ENCODE results near the gene ELAVL4. TPM values are rescaled to one million over a fixed set of nuclear protein-coding genes. Genes with fewer than 3 reads are reported as not detected.
"Not testable (repeated sequence)": the region's sequence is repeated elsewhere in the genome, so short reads cannot be mapped to it uniquely, and the experiment has no call there.

ELAVL4 gene
- total RNA-seq, 1 donor from 2014 or later: 137 TPM

DNA sequence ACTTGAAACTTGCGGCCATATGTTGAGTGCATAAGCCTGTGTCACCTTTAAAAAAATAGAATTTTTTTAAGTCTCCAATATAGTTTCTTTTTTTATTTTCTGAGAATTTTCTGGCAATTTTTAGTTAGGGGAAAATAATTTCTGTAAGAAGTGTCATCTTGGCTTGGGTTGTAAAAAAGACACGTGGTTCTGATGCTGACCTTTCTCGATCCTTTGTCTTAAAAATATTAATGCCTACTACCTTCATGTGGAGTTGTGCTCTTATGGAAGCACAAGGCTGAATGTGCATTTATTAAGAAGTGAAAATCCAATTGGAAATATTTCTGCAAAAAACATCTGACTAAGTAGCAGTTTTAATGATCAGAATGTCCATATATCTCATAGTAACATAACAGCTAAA lies 3.5 kb downstream of the ELAVL4 start:
- DNase-seq (ENCODE audit: low spot score in 2 of 2): no peak
- FAIRE-seq: no peak

DNA sequence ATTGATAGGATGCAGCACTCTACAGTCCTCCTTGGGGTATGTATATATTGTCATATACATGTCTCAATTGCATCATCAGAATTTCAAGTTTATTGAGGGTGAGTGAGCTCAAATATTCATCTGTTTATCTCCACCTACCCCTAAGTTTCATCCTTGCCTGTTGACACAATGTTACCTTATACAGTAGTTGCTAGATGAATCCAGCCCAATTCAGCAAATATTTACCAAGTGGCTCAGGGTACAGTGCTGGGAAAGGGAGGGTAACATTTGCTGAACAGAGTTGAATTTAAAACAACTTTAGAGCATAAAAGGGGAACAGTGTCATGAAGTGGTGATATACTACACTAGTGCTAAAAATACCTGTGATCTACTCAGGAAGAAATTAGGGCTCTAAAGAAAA lies 14.4 kb downstream of the ELAVL4 start:
- no peak for DNase-seq (ENCODE audit: low spot score in 2 of 2)
- FAIRE-seq: no peak

DNA sequence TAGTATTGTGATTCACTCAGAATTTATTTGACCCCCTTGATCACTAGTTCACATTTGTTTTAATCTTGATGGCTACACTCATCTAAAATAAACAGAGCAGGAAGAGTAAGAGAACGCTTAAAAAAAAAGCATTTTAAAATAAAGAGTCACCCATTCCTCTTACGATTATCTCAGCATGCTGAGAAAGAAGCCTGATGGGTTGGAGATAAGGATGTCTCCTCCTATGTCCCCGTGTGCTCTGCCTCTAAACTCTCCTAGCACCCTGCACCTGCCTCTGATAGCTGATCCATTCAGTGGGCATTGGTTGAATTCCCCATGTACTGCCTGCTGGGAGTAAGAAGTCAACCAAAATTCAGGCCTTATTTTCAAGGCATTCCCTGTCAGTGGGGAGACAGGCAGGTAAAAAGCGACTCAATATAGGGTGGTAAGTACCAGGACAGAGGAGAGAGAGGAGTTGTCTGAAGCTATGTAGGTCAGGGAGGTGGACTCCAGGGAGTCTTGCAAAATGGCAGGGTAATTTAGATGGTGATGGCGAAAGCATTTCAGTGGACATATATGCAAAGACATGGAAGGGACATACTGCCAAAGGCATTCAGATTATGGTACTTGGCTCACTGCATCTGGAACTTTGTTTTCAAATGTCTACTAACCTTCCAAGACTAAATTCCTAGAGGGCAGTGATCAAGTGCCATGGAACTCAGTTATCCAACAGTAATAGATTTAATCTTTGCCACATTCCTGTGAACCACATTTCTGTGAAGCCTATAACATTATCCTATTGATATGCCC lies 18.4 kb downstream of the ELAVL4 start:
- FAIRE-seq: no peak

GRCh38 chr1:50129201-50129600 lies 20.5 kb downstream of the ELAVL4 start:
- FAIRE-seq (no peak), DNase-seq (ENCODE audit: low spot score in 2 of 2) (no peak)

More for the DNA sequence above, 18.4 kb downstream of the ELAVL4 start:
- no peak for DNase-seq (ENCODE audit: low spot score in 2 of 2)

DNA sequence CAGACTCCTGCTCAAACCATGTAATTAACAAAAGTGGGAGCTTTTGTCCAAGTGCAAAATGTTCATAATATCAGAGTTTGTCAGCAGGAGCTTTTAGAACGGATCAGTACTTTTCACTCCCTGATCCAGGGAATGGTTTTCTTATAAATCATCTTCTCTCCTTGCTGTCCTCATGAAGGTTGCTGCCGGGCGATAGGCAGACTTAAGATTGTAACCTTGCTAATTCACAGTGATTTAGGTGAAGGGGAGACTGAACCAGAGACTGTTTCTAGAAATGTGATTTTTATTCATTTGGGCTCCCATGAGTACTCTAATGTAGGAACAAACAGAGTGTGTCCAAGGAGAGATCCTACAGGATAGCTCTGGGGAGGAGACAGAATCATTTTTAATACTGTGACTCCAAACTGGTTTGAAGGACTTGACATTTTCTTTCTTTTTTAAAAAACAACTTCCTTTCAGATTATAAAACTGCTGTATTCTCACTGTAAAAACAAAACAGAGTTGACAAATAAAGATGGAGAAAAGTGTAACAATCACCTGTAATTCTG lies 23.7 kb downstream of the ELAVL4 start:
- FAIRE-seq (no peak), DNase-seq (ENCODE audit: low spot score in 2 of 2) (no peak)

GRCh38 chr1:50135716-50136115 lies 27.0 kb downstream of the ELAVL4 start:
- FAIRE-seq (no peak), DNase-seq (ENCODE audit: low spot score in 2 of 2) (no peak)

- DNase-seq (ENCODE audit: low spot score in 2 of 2): no peak
Observed at GRCh38 chr1:50139339-50140181, 30.8 kb downstream of the ELAVL4 start.

DNA sequence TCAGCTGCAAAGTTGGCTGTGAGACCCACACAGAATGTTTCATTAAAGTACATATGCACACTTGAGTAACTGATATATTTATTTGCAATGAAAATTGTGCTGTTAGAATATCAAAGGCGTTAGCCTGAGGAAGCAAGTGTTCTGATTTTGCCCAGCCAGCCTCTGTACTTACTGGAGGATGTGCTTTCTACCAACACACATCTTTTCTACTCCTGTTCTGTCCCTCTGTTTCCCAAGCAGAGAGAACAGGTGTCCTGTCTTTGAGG lies 31.4 kb downstream of the ELAVL4 start:
- DNase-seq (ENCODE audit: low spot score in 2 of 2): no peak
- no peak for FAIRE-seq

More at GRCh38 chr1:50139339-50140181, 30.8 kb downstream of the ELAVL4 start:
- no peak for FAIRE-seq

DNA sequence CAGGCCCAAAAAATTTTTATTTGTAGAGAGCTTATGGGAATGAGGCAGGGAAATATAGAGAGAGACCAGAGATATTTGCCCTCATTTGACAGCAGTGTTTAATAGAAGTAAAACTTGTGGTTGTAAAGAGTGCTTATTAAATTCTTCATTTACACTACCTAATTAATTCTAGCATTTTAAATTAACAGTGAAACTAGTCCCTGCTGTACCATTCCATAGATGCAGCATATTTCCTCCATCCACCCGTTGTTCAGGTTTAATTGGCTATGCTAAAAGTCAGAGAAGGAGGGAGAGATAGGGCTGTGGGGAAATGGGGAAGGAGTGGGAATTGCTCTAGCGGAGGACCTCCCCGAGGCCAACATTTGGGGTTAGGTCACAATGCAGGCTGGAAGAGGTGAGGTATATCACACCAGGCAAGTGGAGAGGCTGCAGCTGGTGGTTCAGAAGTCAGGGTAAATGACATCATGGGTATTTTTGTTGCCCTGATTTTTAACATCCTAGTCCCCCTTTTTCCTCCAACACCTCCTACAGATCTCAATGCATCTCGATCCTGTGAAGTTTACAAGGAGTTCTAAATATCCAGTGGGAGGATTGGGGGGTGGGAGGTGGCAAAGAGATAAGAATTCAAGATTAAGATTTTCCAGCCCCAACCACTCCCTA lies 38.6 kb downstream of the ELAVL4 start:
- FAIRE-seq: no peak
- no peak for DNase-seq (ENCODE audit: low spot score in 2 of 2)

GRCh38 chr1:50148142-50148923 lies 39.6 kb downstream of the ELAVL4 start:
- FAIRE-seq (no peak), DNase-seq (ENCODE audit: low spot score in 2 of 2) (no peak)

- no peak for FAIRE-seq
- no peak for DNase-seq (ENCODE audit: low spot score in 2 of 2)
Observed at GRCh38 chr1:50152236-50152635, 43.5 kb downstream of the ELAVL4 start.

DNA sequence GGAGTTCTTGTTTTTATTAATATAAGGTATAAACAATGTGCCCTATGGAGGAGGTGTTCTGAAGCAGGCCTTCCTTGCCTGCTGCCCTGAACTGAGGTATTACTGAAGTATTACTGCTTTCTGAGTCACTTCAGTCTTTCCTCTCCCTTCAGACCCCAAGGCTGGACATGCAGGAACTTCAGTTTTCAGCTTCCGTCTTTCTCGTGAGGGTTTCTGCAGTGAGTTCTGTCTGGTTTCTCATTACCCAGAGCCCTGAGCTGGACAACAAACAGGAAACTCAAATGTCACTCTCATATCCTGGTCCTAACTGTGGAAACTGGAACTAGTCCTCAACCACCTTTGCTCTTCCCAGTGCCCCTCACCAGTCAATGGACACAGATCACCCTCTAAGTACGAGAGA lies 46.8 kb downstream of the ELAVL4 start:
- DNase-seq (ENCODE audit: low spot score in 2 of 2): no peak
- FAIRE-seq: no peak

DNA sequence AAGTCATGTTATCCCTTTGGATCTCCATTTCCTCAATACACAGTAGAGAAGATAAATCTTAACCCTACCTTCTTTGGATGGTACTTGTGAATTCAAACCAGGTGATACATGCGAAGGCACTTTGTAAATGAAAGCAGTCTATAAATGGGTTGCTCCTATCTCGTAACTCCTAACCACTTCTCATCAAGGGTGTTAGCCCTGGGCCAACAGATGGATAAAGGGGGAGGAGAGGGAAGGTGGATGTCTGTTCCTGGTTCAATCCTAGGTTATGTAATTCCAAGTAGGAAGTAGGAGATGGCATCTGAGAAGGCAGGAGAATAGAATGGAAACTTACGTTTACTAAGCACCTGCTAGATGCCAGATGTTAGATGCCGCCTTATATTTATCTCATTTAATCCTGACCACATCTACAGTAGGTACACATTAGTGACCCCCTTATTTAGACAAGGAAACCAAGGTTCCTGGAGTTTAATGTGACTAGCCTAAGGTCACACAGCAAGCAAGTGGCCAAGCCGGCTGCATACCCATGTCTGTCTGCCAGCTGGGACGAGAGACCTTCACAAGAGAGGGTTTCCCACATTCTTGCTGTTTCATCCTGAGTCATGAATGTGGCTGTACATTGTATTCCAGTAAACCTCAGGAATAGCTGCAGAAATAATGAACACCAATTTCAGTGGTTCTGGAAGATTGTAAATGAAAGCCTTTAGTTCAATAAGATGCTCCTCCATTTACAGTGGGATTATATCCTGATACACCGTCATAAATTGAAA lies 47.7 kb downstream of the ELAVL4 start:
- DNase-seq (ENCODE audit: low spot score in 2 of 2): no peak
- no peak for FAIRE-seq

- FAIRE-seq: no peak
- DNase-seq (ENCODE audit: low spot score in 2 of 2): no peak
Observed at GRCh38 chr1:50157306-50157941, 48.7 kb downstream of the ELAVL4 start.

GRCh38 chr1:50158421-50158820 lies 49.7 kb downstream of the ELAVL4 start:
- FAIRE-seq: no peak

GRCh38 chr1:50163680-50164079 lies 55.0 kb downstream of the ELAVL4 start:
- FAIRE-seq: no peak

More at GRCh38 chr1:50158421-50158820, 49.7 kb downstream of the ELAVL4 start:
- no peak for DNase-seq (ENCODE audit: low spot score in 2 of 2)

GRCh38 chr1:50166351-50166750 lies 57.6 kb downstream of the ELAVL4 start:
- FAIRE-seq; DNase-seq (ENCODE audit: low spot score in 2 of 2): not testable (repeated sequence)

More at GRCh38 chr1:50163680-50164079, 55.0 kb downstream of the ELAVL4 start:
- DNase-seq (ENCODE audit: low spot score in 2 of 2): no peak

- DNase-seq (ENCODE audit: low spot score in 2 of 2) (no peak), FAIRE-seq (no peak)
Observed at GRCh38 chr1:50172299-50172698, 63.6 kb downstream of the ELAVL4 start.

DNA sequence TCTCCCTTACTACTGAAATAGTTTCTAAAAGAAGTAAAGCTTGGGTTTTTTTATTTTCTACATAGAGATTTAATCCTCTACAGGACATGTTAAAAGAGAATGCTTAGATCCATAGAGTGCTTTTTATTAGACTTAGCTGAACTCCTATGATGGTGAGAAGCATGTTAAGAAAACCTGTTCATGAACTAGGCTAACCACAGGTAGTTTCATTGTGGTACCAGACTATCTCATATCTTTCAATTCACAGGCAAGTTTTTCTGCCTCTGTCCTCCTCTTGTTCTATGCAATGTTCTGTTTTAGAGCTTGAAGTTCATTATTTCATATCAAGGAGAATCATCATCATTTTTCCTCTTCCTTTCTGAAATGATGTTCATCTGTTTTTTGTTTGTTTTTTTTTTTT lies 65.4 kb downstream of the ELAVL4 start:
- FAIRE-seq: no peak
- no peak for DNase-seq (ENCODE audit: low spot score in 2 of 2)

Measured in frontal cortex (tissue), 4 donors.